HepG2 (cell line): Measurements from ENCODE around the gene LHX1. TPM values are rescaled to one million over a fixed set of nuclear protein-coding genes. Genes with fewer than 3 reads are reported as not detected.

Experiments used
- CREB3 ChIP-seq: sonication (generic); formaldehyde crosslinking; IDR thresholded peaks from 2 replicates; pipeline ENCODE4 v1.5.0; 2020; ENCODE audit warnings: missing genetic modification reagents
- FOXA3 ChIP-seq: IDR thresholded peaks from 2 replicates; pipeline ENCODE4 v1.6.1; 2016; ENCODE audit warnings: missing genetic modification reagents, missing compliant biosample characterization
- FOXC1 ChIP-seq: sonication (generic); formaldehyde crosslinking; IDR thresholded peaks from 2 replicates; pipeline ENCODE4 v1.8.0; 2022; ENCODE audit warnings: mild to moderate bottlenecking, missing genetic modification reagents, borderline replicate concordance
- GZF1 ChIP-seq: sonication (generic); formaldehyde crosslinking; IDR thresholded peaks from 2 replicates; pipeline ENCODE4 v1.5.1; 2020; ENCODE audit warnings: mild to moderate bottlenecking, missing genetic modification reagents
- MAX ChIP-seq: IDR thresholded peaks from 2 replicates; pipeline ENCODE4 v1.6.1; 2012; ENCODE audit warnings: inconsistent platforms
- MIXL1 ChIP-seq: IDR thresholded peaks from 2 replicates; pipeline ENCODE4 v1.6.1; 2016
- PRMT3 ChIP-seq: sonication (generic); formaldehyde crosslinking; IDR thresholded peaks from 2 replicates; pipeline ENCODE4 v1.8.1; 2022; ENCODE audit warnings: low read depth, mild to moderate bottlenecking, moderate library complexity, missing genetic modification reagents, borderline replicate concordance
- RERE ChIP-seq: IDR thresholded peaks from 2 replicates; pipeline ENCODE4 v1.6.1; 2016; ENCODE audit warnings: low read depth, missing genetic modification reagents, missing compliant biosample characterization
- SIX1 ChIP-seq: sonication (generic); formaldehyde crosslinking; IDR thresholded peaks from 2 replicates; pipeline ENCODE4 v1.4.0; 2020; ENCODE audit warnings: missing genetic modification reagents, borderline replicate concordance
- ZBTB33 ChIP-seq: sonication (generic); formaldehyde crosslinking; IDR thresholded peaks from 2 replicates; pipeline ENCODE4 v1.4.0; 2020; ENCODE audit warnings: missing genetic modification reagents
- ZNF234 ChIP-seq: sonication (generic); formaldehyde crosslinking; conservative IDR thresholded peaks from 2 replicates; pipeline ENCODE4 v1.5.1; 2020; ENCODE audit warnings: mild to moderate bottlenecking, missing genetic modification reagents
- ZNF619 ChIP-seq: sonication (generic); formaldehyde crosslinking; IDR thresholded peaks from 2 replicates; pipeline ENCODE4 v1.4.0; 2020; ENCODE audit warnings: mild to moderate bottlenecking, missing genetic modification reagents
- polyA plus RNA-seq, 8 experiments: library from polyadenylated mRNA; depleted of rRNA in 3 of 8; stranded (reverse) in 7 of 8; unstranded in 1 of 8; fragments of >200 nt; fragmentation: Illumina TruSeq in 4 of 8; extraction: Trizol in 4 of 8; gene quantifications; 2 replicates each; pipeline versions ENCODE4 v1.2.1 to v1.2.3, GENCODE V29; 2011 to 2016; ENCODE audit warnings: low read depth in 4 of 8, missing spikeins in 1 of 8, mixed read lengths in 1 of 8; ENCODE audit not compliant: insufficient read depth in 1 of 8
- total RNA-seq, 5 experiments: library from RNA; depleted of rRNA; stranded (reverse); fragments of >200 nt; fragmentation: Illumina TruSeq; extraction: Trizol; gene quantifications; 2 replicates each; pipeline ENCODE4 v1.2.3, GENCODE V29; 2016; ENCODE audit warnings: low read depth in 1 of 5

LHX1 gene
- total and polyA plus RNA-seq, 2 of the 13 experiments (the other 11 are each of a cell fraction or from before 2014, with no cell fraction given): not detected

GRCh38 chr17:36929851-36930582, 7.3 kb upstream of the LHX1 start (continued):
- TF ChIP-seq ZBTB33 (CRISPR knock-in tag) (no peak), CREB3 (CRISPR knock-in tag) (no peak), PRMT3 (CRISPR knock-in tag) (no peak), MAX (no peak), FOXA3 (no peak), ZNF234 (CRISPR knock-in tag) (no peak), MIXL1 (CRISPR knock-in tag) (no peak), GZF1 (CRISPR knock-in tag) (no peak), SIX1 (CRISPR knock-in tag) (no peak), RERE (CRISPR knock-in tag) (no peak), FOXC1 (no peak), ZNF619 (no peak)
